SIG-M5 (cell line): ENCODE data around the gene EEF1A1.

Experiments
- DNase-seq: peaks from one replicate; lab custom pipeline; 2025; lab: John Stamatoyannopoulos, UW

EEF1A1 gene

GRCh38 chr6:73505142-73505541 lies 15.7 kb downstream of the EEF1A1 start:
- DNase-seq: no peak

GRCh38 chr6:73504160-73504559 lies 16.7 kb downstream of the EEF1A1 start:
- DNase-seq: no peak

- peak; percentile 36 for DNase-seq
Measured at GRCh38 chr6:73503027-73503772, 17.6 kb downstream of the EEF1A1 start.

GRCh38 chr6:73497915-73498314 lies 22.9 kb downstream of the EEF1A1 start:
- DNase-seq: no peak

DNA sequence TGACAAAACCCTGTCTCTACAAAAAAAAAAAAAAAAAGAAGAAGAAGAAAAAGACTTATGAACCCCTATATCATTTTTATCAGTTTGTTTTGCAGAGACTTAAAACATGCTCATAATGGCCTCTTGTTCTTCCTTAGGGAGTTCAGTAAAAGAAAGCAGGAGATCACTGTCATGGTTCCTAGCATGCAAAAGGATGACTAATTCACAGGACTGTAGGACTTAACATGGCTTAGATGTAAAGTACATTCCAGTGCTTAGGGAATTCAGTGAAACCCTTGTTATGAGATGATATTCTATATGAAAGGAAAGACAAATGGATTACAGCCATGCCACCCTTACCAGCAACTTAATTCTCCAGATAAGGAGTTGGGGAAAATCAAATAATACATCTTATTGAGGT lies 29.5 kb downstream of the EEF1A1 start:
- DNase-seq: no peak

DNA sequence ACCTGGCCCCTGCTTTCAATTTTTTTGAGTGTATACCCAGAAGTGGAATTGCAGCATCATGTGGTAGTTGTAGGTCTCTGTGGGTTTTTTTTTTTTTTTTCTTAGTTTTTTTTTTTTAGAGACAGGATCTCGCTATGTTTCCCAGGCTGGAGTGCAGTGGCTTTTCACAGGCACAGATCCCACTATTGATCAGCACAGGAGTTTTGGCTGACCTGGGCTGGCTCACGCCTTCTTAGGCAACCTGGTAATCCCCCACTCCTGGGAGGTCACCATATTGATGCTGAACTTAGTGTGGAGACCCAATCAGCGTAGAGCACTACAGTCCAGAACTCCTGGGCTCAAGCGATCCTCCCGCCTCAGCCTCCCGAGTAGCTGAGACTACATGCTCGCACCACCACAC lies 33.4 kb downstream of the EEF1A1 start:
- DNase-seq: no peak

DNA sequence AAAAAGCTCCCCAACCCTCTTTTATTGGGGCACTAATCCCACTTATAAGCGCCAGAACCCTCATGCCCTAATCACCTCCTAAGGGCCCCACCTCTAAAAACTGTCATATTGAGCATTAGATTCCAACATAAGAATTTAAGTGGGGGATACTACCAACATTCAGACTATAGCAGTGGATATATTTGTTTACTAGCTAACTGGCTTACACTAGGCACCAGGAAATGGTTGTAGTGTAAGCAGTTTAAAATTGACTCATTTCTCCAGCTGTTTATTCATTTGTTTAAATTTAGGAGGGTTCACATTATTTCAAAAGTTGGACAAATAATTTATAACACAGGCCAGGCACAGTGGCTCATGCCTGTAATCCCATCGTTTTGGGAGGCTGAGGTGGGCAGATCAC lies 36.4 kb downstream of the EEF1A1 start:
- no peak for DNase-seq

DNA sequence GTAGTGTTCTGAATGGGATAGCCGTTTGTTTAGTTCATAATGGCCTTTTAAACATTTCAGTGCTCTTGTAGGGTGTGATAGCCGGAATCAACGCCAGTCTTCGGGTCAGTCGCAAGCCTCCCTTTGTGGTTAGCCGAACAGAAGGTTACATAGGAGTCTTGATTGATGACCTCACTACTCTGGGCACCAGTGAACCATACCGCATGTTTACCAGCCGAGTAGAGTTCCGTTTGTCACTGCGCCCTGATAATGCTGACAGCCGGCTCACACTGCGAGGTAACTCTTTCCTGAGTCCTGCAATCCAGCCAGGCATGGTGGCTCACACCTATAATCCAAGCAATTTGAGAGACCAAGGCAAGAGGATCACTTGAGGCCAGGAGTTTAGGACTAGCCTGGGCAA lies 38.9 kb downstream of the EEF1A1 start:
- DNase-seq: no peak

DNA sequence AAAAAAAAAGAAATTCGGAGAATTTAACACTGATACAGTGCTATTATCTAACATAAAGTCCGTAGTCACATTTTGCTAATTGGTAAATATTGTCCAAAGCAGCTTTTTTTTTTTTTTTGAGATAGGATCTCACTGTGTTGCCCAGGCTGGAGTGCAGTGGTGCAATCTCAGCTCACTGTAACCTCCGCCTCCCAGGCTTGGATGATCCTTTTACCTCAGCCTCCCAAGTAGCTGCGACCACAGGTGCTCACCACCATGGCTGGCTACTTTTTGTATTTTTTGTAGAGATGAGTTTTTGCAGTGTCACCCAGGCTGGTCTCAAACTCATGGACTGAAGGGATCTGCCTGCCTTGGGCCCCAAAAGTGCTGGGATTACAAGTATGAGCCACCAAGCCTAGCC lies 43.4 kb downstream of the EEF1A1 start:
- DNase-seq: no peak

- no peak for DNase-seq
Measured at GRCh38 chr6:73476723-73477122, 44.1 kb downstream of the EEF1A1 start.

- DNase-seq: no peak
Measured at GRCh38 chr6:73471686-73472290, 49.0 kb downstream of the EEF1A1 start.
